Stomach smooth muscle (tissue), 2 donors: Measurements from ENCODE around the gene SELENOO.

Experiments used
- H3K27ac ChIP-seq: one replicate; pipeline ENCODE4 v1.7.0; 2013; ENCODE audit warnings: mild to moderate bottlenecking, low read length, inconsistent platforms
- H3K27me3 ChIP-seq, 2 donors: one replicate each; pipeline ENCODE4 v1.7.0; 2013; ENCODE audit warnings: low read length in 2 of 2; ENCODE audit not compliant: insufficient read depth in 2 of 2, control insufficient read depth in 1 of 2
- H3K36me3 ChIP-seq, 2 donors: one replicate each; pipeline ENCODE4 v1.7.0; 2013; ENCODE audit warnings: low read length in 2 of 2; ENCODE audit not compliant: control insufficient read depth in 2 of 2, insufficient read depth in 2 of 2
- H3K4me1 ChIP-seq: one replicate; pipeline ENCODE4 v1.7.0; 2013; ENCODE audit warnings: low read length; ENCODE audit not compliant: control insufficient read depth, insufficient read depth
- H3K4me3 ChIP-seq, 2 donors: one replicate each; pipeline ENCODE4 v1.7.0; 2013; ENCODE audit warnings: low read length in 2 of 2
- H3K9ac ChIP-seq, 2 donors: one replicate each; pipeline ENCODE4 v1.7.0; 2013; ENCODE audit warnings: low read length in 2 of 2, mild to moderate bottlenecking in 1 of 2
- H3K9me3 ChIP-seq, 2 donors: one replicate each; pipeline ENCODE4 v1.7.0; 2013; ENCODE audit warnings: low read length in 2 of 2; ENCODE audit not compliant: control insufficient read depth in 2 of 2
- donor health status: healthy.
- donor health status: Pancreatic carcinoma.

The SELENOO gene

DNA sequence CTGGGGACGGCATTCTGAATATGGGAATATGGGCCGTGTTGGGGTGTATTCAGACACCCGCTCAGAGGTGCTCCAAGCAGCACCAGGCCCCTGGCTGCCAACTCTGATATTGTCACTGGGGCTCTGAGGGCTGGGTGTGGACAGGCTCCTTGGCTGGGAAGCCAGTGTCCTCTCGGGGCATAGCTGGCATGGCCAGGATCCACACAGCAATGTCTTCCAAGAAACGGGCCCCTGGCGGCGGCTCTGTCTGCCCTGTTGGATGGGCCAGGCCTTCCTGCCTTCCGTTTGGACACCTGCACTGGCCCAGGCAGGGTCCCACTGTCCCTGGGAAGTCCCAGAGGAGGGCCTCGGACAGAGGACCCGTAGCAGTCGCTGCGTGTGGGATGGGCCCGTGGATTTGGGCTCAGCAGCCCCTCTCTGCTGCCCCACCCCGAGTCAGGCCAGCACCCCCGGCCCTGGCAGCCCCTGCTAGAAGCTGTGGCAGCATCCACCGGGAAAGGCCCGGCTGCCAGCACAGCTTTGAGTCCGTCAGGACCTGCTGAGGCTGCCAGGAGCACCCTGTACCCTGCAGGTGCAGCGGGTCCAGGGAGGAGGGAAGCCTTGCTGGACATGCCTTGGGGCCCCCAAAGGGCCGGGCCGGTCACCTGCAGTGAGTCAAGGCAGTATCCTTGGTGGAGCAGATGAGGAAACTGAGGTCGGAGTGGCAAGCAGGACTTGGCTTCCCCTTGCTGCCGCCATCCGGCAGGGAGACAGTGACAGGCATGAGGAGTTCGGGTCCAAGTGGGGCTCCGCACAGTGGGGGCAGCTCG lies 26.2 kb upstream of the SELENOO start:
- Histone ChIP-seq H3K36me3 (no peaks in the 10 kb centered on the region), H3K9ac (no peak overlapping the region), H3K9me3 (no peaks in the 10 kb centered on the region), H3K4me1 (peaks cover 6% of the 10 kb centered on the region), H3K27me3 (peaks cover 26 to 27% of the 10 kb centered on the region in 2 donors), H3K27ac (no peak overlapping the region), H3K4me3 (no peak overlapping the region)

DNA sequence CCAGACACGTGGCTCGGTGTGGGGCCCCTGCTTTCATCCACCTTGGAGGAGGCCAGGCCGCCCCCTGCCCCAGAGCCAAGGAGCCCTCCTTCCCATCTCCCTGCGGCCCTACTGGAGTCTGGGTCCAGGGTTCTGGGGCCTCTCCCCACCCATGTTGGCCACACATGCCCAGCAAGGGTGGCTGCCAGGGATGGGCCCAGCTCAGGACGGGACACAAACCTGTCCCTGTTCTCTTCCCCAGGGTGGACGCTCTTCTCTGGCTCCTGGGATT lies 25.7 kb upstream of the SELENOO start:
- Histone ChIP-seq H3K27ac (no peak overlapping the region), H3K4me3 (no peak overlapping the region), H3K27me3 (peaks cover 26 to 30% of the 10 kb centered on the region in 2 donors), H3K9ac (no peak overlapping the region), H3K36me3 (no peaks in the 10 kb centered on the region), H3K4me1 (peaks cover 6% of the 10 kb centered on the region), H3K9me3 (no peaks in the 10 kb centered on the region)

DNA sequence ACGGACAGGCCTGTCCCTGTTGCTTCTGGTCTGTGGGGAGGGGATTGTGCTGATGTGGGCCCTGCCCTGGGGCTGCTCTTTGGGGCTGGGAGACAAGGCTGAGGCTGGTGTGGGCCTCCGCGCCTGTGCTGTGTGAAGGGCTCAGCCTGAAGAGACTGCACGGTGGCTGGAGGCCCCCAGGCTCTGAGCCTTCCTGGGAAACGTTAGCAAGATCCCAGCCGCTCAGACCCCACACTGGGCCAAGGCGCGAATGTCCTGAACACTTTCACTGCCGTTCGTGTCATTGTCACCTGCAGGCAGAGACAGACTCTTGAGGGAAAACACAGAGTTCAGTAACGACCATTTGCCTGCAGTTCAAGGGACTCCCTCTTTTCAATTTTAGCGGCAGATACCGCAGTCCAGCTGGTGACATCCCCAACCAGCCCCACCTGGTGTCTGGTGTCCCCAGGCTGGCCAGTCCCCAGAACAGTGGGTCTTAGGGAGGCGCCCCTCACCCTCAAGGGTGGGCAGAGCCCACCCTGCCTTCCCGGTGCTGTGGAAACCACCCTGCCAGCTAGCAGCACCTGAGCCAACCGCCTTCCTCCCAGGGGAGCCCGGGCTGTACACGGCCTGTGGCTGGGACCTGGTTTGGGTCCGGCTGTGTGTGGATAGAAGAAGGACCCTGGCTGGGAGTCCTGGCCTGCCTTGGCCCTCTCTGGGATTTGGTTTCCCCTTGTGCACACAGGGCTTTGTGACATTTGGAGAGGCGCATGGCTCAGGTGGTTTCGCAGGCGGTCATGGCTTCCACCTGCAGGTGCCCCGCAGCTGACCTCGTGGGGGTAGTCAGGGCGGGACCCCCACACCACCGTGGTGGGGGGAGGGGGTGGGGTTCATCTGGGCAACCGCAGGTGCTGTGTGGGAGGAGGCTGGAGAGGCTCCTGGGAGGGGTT lies 24.6 kb upstream of the SELENOO start:
- H3K27me3 ChIP-seq: peaks cover 21 to 31% of the 10 kb centered on the region in 2 donors
- no peaks in the 10 kb centered on the region for H3K9me3 ChIP-seq
- H3K4me3 ChIP-seq: no peak overlapping the region
- H3K4me1 ChIP-seq: peaks cover under 1% of the 10 kb centered on the region
- no peak overlapping the region for H3K27ac ChIP-seq
- no peaks in the 10 kb centered on the region for H3K36me3 ChIP-seq
- no peak overlapping the region for H3K9ac ChIP-seq

DNA sequence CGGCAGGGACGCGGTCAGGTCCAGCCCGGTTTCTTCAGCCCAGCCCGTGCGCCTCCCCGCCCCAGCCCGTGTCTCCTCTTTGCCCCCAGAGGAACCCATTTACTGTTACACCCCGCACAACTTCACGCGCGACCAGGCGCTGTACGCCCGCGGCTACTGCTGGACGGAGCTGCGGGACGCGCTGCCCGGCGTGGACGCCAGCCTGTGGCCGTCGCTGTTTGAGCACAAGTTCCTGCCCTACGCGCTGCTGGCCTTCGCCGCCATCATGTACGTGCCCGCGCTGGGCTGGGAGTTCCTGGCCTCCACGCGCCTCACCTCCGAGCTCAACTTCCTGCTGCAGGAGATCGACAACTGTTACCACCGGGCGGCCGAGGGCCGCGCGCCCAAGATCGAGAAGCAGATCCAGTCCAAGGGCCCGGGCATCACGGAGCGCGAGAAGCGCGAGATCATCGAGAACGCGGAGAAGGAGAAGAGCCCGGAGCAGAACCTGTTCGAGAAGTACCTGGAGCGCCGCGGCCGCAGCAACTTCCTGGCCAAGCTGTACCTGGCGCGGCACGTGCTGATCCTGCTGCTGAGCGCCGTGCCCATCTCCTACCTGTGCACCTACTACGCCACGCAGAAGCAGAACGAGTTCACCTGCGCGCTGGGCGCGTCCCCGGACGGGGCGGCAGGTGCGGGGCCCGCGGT lies 23.8 kb upstream of the SELENOO start:
- Histone ChIP-seq H3K9me3 (no peaks in the 10 kb centered on the region), H3K4me1 (no peaks in the 10 kb centered on the region), H3K27me3 (peaks cover 14 to 23% of the 10 kb centered on the region in 2 donors), H3K27ac (no peak overlapping the region), H3K36me3 (no peaks in the 10 kb centered on the region), H3K4me3 (no peak overlapping the region), H3K9ac (no peak overlapping the region)

DNA sequence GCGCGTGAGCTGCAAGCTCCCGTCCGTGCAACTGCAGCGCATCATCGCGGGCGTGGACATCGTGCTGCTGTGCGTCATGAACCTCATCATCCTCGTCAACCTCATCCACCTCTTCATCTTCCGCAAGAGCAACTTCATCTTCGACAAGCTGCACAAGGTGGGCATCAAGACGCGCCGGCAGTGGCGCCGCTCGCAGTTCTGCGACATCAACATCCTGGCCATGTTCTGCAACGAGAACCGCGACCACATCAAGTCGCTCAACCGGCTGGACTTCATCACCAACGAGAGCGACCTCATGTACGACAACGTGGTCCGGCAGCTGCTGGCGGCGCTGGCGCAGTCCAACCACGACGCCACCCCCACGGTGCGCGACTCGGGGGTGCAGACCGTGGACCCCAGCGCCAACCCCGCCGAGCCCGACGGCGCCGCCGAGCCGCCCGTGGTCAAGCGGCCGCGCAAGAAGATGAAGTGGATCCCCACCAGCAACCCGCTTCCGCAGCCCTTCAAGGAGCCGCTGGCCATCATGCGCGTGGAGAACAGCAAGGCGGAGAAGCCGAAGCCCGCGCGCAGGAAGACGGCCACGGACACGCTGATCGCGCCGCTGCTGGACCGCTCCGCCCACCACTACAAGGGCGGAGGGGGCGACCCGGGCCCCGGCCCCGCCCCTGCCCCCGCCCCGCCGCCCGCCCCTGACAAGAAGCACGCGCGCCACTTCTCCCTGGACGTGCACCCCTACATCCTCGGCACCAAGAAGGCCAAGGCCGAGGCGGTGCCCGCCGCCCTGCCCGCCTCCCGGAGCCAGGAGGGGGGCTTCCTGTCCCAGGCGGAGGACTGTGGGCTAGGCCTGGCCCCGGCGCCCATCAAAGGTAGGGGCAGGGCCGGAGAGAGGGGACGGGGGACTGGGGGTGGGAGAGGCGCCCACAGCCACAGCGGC lies 23.0 kb upstream of the SELENOO start:
- H3K9me3 ChIP-seq: no peaks in the 10 kb centered on the region
- H3K9ac ChIP-seq: no peak overlapping the region
- H3K4me3 ChIP-seq: no peak overlapping the region
- peaks cover 14 to 21% of the 10 kb centered on the region in 2 donors for H3K27me3 ChIP-seq
- H3K4me1 ChIP-seq: no peaks in the 10 kb centered on the region
- no peaks in the 10 kb centered on the region for H3K36me3 ChIP-seq
- no peak overlapping the region for H3K27ac ChIP-seq

DNA sequence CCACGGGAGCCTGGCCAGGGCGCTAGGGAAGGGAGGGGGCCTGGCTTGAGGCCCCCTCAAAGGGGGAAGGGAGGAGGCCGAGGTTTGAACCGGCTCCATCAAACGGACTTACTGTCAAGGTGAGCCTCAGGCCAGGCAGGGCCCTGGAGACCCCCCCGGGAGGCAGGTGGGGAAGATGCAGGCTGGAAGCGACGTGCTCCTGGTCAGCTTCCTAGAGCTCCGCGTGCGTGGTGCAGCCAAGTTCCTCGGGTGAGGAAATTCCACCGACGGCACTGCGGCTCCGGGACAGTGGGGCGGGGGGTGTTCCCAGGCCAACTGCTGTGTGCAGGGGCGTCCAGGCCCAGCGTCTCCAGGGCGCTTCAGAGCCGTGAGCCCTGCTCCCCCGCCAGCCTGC lies 22.3 kb upstream of the SELENOO start:
- Histone ChIP-seq H3K4me1 (no peaks in the 10 kb centered on the region), H3K36me3 (no peaks in the 10 kb centered on the region), H3K9me3 (no peaks in the 10 kb centered on the region), H3K4me3 (no peak overlapping the region), H3K9ac (no peak overlapping the region), H3K27ac (no peak overlapping the region), H3K27me3 (peaks cover 11 to 21% of the 10 kb centered on the region in 2 donors)

DNA sequence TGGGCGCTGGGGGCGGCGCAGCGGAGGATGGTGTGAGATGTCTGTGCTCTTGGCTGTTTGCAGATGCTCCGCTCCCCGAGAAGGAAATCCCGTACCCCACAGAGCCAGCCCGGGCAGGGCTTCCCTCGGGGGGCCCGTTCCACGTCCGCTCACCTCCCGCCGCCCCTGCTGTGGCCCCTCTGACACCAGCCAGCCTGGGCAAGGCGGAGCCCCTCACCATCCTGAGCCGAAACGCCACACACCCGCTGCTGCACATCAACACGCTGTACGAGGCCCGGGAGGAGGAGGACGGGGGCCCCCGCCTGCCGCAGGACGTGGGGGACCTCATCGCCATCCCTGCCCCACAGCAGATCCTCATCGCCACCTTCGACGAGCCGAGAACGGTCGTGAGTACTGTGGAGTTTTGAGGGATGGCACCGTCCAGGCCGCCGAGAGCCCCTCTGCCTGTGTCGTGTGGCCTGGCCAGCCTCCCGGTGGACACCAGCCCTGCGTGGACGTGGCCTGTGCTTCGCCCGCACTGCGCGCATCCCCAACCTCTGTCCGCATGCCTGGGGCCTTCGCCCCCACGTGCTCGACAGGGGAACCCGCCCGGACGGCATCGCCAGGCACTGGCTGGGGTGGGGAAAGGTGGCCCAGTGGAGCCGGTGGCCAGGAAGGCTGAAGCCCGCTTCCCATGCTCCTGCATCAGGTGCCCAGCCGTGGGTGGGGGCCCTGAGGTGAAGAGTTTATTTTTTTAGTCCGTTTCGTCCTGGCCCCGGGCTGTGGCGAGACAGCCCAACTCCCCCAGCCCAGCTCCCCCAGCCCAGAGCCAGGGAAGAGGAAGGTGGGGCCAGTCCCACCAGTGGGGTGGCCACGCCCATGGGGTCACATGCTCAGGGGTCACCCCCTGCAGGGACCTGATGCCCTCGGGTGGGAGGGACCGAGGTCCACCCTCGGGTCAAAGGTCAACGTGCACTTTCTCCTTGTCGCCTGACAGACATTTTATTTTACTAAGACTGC lies 21.6 kb upstream of the SELENOO start:
- Histone ChIP-seq H3K9ac (no peak overlapping the region), H3K27me3 (peaks cover 7 to 16% of the 10 kb centered on the region in 2 donors), H3K4me3 (no peak overlapping the region), H3K9me3 (no peaks in the 10 kb centered on the region), H3K27ac (no peak overlapping the region), H3K4me1 (peaks cover 6% of the 10 kb centered on the region), H3K36me3 (no peaks in the 10 kb centered on the region)

DNA sequence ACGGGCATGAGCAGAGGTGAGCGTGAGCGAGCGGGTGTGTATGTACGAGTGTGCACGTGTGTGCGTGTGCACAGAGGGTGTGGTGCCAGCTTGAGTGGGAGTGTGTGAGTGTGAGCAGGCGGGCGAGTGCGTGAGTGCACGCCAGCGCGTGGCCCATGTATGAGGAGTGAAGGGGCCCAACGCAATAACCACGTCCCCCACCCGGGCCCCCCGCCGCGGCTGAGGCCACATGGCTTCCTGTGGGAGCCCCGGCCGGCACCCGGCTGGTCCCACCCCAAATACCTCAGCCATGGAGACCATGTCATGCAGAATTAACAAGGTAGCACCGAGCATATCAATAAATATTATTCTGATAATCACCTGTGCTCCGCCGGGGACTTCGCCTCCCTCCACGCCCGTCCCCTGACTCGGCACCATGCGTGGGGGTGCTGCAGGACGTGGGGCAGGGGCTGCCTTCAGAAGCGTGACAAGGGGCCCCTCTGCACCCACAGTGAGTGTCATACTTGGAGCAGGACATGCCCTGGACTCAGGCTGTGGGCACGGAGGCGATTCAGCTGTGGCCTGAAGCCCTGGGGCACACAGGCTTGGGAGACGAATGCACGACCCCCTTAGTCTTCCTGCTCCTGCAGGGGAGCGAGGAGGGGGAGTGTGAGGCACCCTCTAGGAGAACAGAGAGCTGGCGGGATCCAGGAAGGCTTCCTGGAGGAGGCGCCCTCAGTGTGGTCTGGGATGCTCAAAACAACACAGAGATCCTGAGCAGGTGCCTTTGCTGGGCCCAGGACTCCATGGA lies 20.7 kb upstream of the SELENOO start:
- Histone ChIP-seq H3K4me3 (no peak overlapping the region), H3K9ac (no peak overlapping the region), H3K4me1 (peaks cover 16% of the 10 kb centered on the region), H3K27ac (no peak overlapping the region), H3K36me3 (no peaks in the 10 kb centered on the region), H3K27me3 (peaks cover 7 to 14% of the 10 kb centered on the region in 2 donors), H3K9me3 (no peaks in the 10 kb centered on the region)
